Measurements from ENCODE around the gene CPNE7. TPM values are rescaled to one million over a fixed set of nuclear protein-coding genes. Genes with fewer than 3 reads are reported as not detected.

CPNE7 gene
- total and polyA plus RNA-seq, 2 of the 13 experiments (the other 11 are each of a cell fraction or from before 2014, with no cell fraction given), result 0.59 TPM; not detected in 1

DNA sequence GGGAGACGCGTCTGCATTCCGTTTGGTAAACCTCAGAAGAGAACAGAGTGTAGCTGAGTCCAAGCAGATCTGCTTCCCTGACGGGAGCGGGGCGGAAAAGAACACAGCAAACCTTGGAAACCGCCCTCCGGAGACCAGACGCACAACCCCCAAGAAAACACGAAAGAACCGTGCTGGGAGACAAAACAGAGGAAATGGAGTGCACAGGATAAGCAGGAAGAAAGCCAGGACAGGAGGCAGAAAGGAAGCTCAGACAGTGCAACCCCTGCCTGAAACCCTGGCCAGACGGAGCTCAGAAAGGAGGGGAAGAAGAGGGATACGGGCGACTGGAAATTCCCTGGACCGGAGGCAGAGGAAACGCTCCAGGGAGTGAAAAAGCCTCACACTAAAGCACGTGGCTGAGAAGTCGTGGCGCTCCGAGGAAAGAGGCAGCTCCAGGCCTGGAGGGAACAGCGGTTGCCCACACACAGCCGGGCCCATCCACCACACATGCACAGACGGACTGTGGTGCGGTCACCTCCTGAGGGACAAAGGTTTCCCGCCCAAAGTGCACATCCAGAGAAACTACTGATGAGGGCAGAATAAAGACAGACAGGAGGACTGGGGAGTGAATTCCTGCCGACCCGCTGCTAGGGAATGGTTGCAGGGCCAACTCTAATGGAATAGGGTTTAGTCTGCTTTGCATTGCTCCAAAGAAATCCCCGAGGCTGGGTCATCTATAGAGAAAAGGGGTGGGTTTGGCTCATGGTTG, 48.1 kb downstream of the CPNE7 start (continued):
- no peak for TF ChIP-seq HINFP (CRISPR knock-in tag; IDR thresholded peaks at IDR 0.05; ENCODE audit: low read depth)
- no peak for TF ChIP-seq ZNF616 (CRISPR knock-in tag; IDR thresholded peaks at IDR 0.05; ENCODE audit: low read depth)
- TF ChIP-seq, protein P1, sequence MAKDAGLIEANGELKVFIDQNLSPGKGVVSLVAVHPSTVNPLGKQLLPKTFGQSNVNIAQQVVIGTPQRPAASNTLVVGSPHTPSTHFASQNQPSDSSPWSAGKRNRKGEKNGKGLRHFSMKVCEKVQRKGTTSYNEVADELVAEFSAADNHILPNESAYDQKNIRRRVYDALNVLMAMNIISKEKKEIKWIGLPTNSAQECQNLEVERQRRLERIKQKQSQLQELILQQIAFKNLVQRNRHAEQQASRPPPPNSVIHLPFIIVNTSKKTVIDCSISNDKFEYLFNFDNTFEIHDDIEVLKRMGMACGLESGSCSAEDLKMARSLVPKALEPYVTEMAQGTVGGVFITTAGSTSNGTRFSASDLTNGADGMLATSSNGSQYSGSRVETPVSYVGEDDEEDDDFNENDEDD (CRISPR knock-in tag; IDR thresholded peaks at IDR 0.05; ENCODE audit: borderline replicate concordance), result peak; percentile 96
- no peak for TF ChIP-seq ZBTB21 (CRISPR knock-in tag; IDR thresholded peaks at IDR 0.05)
- no peak for TF ChIP-seq ZNF296 (CRISPR knock-in tag; conservative IDR thresholded peaks at IDR 0.05)
- 0 out of 2 replicates have a peak, but pooled peaks have one; percentile 41 for TF ChIP-seq ZNF333 (CRISPR knock-in tag; IDR thresholded peaks at IDR 0.05; ENCODE audit: borderline replicate concordance)
- TF ChIP-seq, protein P2, sequence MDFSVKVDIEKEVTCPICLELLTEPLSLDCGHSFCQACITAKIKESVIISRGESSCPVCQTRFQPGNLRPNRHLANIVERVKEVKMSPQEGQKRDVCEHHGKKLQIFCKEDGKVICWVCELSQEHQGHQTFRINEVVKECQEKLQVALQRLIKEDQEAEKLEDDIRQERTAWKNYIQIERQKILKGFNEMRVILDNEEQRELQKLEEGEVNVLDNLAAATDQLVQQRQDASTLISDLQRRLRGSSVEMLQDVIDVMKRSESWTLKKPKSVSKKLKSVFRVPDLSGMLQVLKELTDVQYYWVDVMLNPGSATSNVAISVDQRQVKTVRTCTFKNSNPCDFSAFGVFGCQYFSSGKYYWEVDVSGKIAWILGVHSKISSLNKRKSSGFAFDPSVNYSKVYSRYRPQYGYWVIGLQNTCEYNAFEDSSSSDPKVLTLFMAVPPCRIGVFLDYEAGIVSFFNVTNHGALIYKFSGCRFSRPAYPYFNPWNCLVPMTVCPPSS (IDR thresholded peaks at IDR 0.05), result no peak
- no peak for TF ChIP-seq LCORL (IDR thresholded peaks at IDR 0.05)
- peak; percentile 29; the same call in 1 of the 2 replicates for TF ChIP-seq LCORL (CRISPR knock-in tag; IDR thresholded peaks at IDR 0.05)
- TF ChIP-seq ZFX (CRISPR knock-in tag; IDR thresholded peaks at IDR 0.05; ENCODE audit: low read depth), result peak; percentile 74
- TF ChIP-seq FOXP4 (CRISPR knock-in tag; IDR thresholded peaks at IDR 0.05), result 0 out of 2 replicates have a peak, but pooled peaks have one; percentile 27
- TF ChIP-seq, protein P3, sequence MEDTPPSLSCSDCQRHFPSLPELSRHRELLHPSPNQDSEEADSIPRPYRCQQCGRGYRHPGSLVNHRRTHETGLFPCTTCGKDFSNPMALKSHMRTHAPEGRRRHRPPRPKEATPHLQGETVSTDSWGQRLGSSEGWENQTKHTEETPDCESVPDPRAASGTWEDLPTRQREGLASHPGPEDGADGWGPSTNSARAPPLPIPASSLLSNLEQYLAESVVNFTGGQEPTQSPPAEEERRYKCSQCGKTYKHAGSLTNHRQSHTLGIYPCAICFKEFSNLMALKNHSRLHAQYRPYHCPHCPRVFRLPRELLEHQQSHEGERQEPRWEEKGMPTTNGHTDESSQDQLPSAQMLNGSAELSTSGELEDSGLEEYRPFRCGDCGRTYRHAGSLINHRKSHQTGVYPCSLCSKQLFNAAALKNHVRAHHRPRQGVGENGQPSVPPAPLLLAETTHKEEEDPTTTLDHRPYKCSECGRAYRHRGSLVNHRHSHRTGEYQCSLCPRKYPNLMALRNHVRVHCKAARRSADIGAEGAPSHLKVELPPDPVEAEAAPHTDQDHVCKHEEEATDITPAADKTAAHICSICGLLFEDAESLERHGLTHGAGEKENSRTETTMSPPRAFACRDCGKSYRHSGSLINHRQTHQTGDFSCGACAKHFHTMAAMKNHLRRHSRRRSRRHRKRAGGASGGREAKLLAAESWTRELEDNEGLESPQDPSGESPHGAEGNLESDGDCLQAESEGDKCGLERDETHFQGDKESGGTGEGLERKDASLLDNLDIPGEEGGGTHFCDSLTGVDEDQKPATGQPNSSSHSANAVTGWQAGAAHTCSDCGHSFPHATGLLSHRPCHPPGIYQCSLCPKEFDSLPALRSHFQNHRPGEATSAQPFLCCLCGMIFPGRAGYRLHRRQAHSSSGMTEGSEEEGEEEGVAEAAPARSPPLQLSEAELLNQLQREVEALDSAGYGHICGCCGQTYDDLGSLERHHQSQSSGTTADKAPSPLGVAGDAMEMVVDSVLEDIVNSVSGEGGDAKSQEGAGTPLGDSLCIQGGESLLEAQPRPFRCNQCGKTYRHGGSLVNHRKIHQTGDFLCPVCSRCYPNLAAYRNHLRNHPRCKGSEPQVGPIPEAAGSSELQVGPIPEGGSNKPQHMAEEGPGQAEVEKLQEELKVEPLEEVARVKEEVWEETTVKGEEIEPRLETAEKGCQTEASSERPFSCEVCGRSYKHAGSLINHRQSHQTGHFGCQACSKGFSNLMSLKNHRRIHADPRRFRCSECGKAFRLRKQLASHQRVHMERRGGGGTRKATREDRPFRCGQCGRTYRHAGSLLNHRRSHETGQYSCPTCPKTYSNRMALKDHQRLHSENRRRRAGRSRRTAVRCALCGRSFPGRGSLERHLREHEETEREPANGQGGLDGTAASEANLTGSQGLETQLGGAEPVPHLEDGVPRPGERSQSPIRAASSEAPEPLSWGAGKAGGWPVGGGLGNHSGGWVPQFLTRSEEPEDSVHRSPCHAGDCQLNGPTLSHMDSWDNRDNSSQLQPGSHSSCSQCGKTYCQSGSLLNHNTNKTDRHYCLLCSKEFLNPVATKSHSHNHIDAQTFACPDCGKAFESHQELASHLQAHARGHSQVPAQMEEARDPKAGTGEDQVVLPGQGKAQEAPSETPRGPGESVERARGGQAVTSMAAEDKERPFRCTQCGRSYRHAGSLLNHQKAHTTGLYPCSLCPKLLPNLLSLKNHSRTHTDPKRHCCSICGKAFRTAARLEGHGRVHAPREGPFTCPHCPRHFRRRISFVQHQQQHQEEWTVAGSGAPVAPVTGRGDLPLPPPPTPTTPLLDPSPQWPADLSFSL (CRISPR knock-in tag; IDR thresholded peaks at IDR 0.05), result no peak
- TF ChIP-seq ZNF280B (CRISPR knock-in tag; IDR thresholded peaks at IDR 0.05; ENCODE audit: borderline replicate concordance), result 0 out of 2 replicates have a peak, but pooled peaks have one; percentile 20

Data from HepG2 (cell line).